Astrocyte of the hippocampus (primary cell): ENCODE measurements around the gene CENPB.
"Not testable (repeated sequence)": the region's sequence is repeated elsewhere in the genome, so short reads cannot be mapped to it uniquely, and the experiment has no call there.

Experiments
- DNase-seq: peaks from one replicate; pipeline ENCODE4 v3.0.0; 2011; ENCODE audit warnings: low read depth, low spot score

CENPB gene

GRCh38 chr20:3811467-3812258, 25.1 kb upstream of the CENPB start:
- DNase-seq = peak; percentile 100

- no peak for DNase-seq
Observed at GRCh38 chr20:3808544-3808943, 22.0 kb upstream of the CENPB start.

- DNase-seq = no peak
Observed at GRCh38 chr20:3804781-3805180, 18.2 kb upstream of the CENPB start.

- DNase-seq = no peak
Observed at GRCh38 chr20:3804254-3804751, 17.8 kb upstream of the CENPB start.

GRCh38 chr20:3803854-3804253, 17.3 kb upstream of the CENPB start:
- no peak for DNase-seq

GRCh38 chr20:3803289-3803688, 16.7 kb upstream of the CENPB start:
- DNase-seq = no peak

GRCh38 chr20:3802524-3803239, 16.1 kb upstream of the CENPB start:
- DNase-seq = no peak

- no peak for DNase-seq
Observed at GRCh38 chr20:3801846-3802245, 15.3 kb upstream of the CENPB start.

GRCh38 chr20:3801299-3801698, 14.8 kb upstream of the CENPB start:
- DNase-seq = no peak

- no peak for DNase-seq
Observed at GRCh38 chr20:3800878-3801260, 14.3 kb upstream of the CENPB start.

GRCh38 chr20:3800256-3800877, 13.8 kb upstream of the CENPB start:
- DNase-seq = no peak

GRCh38 chr20:3798908-3799248, 12.3 kb upstream of the CENPB start:
- no peak for DNase-seq

- no peak for DNase-seq
Observed at GRCh38 chr20:3798373-3798768, 11.8 kb upstream of the CENPB start.

- no peak for DNase-seq
Observed at GRCh38 chr20:3797592-3798372, 11.2 kb upstream of the CENPB start.

- DNase-seq = no peak
Observed at GRCh38 chr20:3797226-3797545, 10.6 kb upstream of the CENPB start.

- DNase-seq = no peak
Observed at GRCh38 chr20:3796477-3797225, 10.1 kb upstream of the CENPB start.

- peak; percentile 95 for DNase-seq
Observed at GRCh38 chr20:3795511-3796468, 9.2 kb upstream of the CENPB start, which contains the start of gene CDC25B. CDC25B (plus strand) TSS chr20:3796310; CDS start chr20:3796532, 222 bp downstream.

- DNase-seq = no peak
Observed at GRCh38 chr20:3794701-3795420, 8.3 kb upstream of the CENPB start.

GRCh38 chr20:3794168-3794567, 7.6 kb upstream of the CENPB start:
- DNase-seq = not testable (repeated sequence)
